ENCODE measurements around the gene MMD.
"Not testable (repeated sequence)": the region's sequence is repeated elsewhere in the genome, so short reads cannot be mapped to it uniquely, and the experiment has no call there.

MMD gene, protein sequence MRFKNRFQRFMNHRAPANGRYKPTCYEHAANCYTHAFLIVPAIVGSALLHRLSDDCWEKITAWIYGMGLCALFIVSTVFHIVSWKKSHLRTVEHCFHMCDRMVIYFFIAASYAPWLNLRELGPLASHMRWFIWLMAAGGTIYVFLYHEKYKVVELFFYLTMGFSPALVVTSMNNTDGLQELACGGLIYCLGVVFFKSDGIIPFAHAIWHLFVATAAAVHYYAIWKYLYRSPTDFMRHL

DNA sequence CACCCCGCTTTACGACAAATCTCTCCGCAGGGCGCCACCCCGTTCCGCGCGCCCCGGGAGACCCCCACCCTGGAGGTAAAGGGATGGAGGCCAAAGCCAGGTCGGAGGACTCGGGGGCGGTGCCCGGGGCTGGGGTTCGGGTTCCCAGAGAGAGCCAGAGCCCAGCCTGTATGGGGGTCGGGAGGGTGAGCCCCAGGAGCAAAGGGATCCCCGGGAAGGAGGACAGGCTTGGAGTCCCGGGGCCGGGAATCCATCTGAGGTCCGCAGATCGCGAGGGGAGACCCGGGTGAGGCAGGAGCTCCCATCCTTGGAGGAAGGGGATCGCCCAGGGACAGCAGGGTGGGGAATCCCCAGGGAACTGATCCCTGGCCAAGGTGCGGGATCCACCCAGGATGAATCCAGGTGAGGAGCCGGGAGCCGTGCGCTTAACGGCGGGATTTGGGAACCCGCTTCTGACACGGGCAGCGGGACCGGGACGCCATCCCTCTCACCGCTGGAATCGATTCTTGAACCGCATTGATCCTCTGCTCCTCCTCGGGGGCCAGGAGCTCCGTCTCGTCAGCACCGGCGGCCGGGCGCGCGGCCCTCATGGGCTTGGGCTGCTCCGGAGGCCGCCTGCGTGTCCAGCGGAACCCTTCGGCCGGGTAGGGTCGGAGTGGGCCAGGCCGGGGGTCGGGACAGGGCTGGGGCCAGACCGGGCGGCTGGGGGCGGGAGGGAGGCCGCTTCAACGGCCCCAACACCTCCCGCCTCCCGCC lies at the start of gene MMD:
Gene MMD (minus strand): TSS at position 657 of the 756 bp plus-strand sequence. CDS start 140 bp downstream, at position 517.
- DNase-seq: no peak

DNA sequence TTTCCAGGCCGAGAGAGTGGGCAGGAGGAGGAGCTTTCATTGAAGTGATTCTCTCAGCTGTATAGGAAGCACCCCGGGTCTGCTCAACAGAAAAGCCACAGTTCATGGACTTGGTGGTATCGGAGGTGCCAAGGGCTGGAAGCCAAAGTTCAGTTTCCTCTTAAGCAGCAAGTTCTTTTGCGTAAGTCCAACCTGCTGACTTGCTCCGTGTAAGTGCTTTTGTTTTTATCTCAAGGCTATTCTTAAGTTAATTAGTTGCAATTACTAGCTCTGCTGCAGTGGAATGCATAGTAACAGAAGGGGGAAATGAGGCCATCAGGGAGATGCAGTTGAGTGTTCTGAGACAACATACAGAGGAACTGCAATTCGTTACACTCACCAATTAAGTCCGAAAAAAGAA lies 45.0 kb upstream of the MMD start:
- DNase-seq: no peak

DNA sequence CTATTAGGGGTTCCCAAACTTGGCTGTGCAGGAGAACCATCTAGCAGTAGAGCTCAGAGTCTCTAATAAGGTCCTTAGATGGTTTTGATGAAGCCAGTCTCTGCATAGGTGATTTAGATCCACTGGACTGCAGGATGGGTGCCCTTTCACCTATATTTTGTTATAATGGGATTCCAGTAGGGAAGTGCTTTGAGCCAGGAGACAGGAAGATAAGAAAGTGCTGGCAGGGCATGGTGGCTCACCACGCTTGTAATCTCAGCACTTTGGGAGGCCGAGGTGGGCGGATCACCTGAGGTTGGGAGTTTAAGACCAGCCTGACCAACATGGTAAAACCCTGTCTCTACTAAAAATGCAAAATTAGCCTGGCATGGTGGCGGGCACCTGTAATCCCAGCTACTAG lies 44.1 kb upstream of the MMD start:
- DNase-seq: not testable (repeated sequence)

DNA sequence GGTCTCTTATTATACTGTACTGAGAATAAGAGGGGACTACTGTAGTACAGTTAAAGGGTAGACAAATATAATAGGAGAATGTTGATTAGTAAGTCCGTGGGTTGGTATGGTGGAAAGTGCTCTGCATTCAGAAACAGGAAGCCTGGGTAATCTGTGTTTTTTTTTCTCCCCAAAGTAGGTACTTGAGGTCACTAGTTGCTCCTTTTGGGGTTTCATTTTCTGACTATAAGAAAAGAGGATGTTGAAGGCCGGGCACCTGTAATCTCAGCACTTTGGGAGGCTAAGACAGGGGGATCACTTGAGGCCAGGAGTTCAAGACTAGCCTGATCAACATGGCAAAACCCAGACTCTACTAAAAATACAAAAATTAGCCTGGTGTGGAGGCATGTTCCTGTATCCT lies 42.0 kb upstream of the MMD start:
- DNase-seq: no peak

DNA sequence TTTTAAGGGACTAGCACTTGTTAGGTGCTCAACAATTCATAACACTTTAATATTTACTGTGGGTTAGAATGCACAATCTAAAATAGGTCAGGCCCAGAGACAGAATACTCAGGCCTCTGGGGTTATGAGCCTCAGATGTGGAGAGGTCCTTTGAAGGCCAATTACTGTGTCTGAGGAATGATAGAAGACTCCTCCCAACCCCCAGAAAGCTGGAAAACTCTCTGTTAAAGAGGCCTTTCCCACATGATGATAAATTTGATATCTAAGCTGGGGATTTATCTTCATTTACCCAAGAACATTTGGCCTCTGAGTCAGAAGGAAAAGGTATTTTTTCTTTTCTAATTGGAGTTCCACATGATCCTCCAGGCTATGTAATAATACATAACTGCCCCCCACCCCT lies 41.1 kb upstream of the MMD start:
- no peak for DNase-seq

DNA sequence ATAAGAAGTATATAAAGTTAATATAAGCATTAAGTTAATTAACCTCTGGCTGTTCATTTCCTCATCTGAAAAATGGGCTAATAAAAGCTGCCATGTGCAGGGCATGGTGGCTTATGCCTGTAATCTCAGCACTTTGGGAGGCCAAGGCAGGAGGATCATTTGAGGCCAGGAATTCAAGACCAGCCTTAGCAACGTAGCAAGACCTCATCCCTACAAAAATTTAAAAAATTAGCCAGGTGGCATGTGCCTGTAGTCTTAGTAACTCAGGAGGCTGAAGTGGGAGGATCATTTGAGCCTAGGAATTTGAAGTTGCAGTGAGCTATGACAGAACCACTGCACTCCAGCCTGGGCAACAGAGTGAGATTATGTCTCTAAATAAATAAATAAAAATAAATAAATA lies 40.6 kb upstream of the MMD start:
- no peak for DNase-seq

DNA sequence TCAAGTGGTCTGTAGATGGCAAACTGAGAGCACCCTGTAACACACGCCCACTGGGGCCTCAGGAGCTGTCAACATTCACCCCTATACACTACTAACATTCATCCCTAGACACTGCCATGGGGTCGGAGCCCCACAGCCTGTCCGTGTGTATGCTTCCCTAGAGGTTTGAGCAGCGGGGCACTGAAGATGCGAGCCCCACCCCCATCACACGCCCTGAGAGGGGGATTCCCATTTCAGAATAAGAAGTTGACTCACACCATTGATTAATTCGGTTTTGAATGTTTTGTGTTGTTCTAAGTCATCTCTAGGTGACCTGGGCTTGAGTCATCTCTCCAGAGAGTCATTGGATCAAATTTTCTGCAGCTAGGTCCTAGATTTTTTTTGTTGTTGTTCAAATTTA lies 37.3 kb upstream of the MMD start:
- no peak for DNase-seq

DNA sequence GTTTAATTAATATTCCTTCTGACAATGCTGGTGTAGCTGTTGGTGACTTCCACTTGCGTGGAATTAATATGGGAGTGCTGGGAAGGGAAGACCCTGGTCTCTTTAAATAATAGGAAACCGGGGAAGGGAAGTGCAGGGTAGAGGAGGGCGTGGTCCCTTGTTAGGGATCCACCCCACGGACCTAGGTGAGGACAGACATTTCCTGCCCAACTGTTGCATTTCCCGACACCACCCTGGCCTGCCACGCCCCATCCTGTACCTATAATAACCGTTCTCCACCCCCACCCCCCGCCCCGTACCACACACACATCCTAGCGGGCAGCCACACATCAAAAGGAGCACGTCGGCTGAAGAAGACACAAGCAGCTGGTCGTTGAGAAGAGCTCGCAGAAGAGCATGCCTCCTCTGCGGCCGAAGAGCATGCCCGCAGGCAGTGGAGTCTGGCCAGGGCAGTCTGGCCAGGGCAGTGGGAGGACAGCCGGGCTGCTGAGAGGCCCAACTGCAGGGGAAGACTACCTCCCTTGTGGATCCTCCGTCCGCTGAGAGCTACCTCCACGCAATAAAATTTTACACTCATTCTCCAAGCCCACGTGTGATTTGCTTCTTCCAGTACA lies 36.8 kb upstream of the MMD start:
- no peak for DNase-seq

DNA sequence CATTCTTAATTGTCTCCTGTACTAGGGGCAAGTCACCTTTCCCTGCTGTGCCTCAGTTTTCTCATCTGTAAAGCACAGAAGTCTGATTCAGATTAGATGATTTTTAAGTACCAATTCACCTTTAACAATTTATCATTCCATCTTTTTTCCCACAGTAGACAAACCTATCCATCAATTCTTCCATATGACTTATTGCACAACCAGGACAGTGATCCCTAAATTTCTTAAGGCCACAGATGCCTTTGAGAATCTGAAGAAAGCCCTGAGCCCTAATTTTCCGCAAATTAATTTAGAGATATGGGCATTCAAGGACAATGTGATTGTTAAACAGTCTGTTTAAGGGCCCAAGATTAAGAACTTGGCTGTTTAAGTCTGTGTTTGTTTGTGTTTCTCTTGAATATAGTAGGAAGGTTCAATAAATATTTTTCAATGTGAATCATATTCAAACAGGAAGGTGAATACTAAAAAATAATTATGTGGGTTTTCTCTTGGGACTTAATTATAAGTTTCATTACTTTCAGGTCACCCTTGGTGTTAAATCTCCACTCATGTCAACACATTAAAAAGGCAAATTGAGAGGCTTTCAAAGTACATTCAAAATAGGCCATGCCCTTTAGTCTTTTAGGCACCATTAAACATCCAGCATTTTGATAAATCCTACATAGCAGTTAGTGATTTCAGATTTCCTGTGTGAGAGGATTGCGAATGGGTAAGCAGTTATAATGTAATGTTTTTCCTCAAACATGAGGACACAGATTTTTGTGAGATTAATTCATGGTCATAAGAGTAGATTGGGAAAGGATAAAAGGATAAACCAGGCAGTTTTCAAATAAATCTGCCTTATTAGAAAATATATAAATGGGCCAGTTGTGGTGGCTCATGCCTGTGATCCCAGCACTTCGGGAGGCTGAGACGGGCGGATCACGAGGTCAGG lies 34.9 kb upstream of the MMD start:
- no peak for DNase-seq

DNA sequence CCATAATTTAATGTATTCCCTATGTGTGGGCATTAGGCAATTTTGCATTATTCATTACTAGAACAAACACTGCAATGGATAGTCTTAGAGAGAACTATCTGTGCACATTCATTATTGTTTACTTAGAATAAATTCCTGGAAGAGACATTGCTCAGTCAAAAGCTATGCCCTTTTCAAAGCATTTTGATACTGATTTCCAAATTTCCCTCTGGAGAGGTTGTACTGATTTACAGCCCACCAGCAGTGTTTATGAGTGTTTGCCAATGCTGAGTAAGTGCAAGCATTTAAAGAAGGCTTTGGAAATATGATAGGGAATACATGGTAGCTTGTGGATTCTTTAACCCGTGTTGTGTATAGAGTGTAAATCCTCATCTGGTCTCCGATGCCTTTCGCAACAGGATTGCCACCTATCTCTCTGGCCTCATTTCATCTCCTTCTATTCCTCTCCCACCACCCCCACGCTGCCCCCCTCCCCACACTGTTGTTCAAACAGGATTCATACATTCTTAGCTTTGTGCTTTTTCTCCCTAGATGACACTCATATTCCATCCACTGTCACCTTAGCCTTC lies 33.4 kb upstream of the MMD start:
- no peak for DNase-seq

DNA sequence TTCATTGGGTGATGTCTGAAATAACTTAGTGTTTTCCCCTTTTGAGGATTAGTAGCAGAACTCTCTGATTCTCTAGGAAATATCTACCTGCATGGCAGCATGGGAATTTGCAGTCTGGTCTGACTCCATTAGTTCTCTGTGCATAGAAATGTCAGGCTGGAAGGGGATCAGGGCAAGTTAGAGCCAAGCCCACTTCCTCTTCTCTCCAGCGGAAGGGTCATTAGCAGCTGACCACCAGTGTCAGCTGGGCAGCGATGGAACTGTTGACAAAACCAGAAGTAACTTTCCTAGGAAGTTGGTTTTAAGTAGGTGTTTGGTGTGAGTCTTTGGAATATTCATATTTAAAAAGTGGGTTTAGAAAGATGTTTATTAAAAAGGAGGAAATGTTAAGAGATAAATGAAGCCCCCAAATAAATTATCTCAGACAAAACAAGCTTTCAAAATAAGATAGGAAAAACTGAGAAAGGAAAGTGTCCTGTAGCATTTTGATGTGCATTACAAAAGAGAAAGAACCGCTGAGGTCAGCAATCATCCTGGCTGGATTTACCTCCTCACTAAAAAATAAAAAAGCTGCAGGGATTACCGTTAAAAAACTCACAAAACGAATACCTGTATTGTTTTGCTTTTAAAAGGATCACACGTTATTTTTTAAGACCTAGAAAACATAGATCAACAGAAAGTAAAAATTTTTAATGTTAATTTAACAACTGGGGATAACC lies 32.4 kb upstream of the MMD start:
- no peak for DNase-seq

DNA sequence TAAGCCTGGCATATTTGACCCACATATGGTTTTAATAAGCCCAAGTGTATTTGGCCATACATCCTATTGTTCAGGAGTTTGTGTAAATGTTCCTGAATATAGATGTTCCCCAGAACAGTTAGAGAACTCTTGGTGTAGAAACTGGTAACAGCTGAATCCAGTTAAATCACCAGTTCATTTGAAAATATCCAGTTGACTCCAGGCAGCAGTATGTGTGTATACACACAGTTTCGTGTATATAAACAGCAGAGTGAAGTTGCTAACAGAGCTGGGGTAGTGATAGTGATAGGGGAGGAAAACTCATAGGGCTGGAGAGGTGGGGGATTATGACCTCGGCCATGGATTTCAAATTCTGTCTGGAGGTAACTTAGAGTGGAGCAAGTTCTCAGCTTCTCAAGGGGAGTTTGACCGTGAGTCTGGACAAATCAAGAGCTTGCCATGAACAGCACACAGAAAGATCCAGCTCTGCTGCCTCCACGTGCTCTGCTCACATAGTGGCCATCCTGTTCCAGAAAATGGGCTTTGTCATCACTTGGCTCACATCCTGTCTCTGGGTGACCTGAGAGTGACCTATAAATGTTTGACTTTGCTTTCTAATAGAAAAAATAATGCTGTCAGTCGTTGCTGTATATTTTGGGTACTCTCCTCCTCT lies 30.6 kb upstream of the MMD start:
- DNase-seq: peak; percentile 64

DNA sequence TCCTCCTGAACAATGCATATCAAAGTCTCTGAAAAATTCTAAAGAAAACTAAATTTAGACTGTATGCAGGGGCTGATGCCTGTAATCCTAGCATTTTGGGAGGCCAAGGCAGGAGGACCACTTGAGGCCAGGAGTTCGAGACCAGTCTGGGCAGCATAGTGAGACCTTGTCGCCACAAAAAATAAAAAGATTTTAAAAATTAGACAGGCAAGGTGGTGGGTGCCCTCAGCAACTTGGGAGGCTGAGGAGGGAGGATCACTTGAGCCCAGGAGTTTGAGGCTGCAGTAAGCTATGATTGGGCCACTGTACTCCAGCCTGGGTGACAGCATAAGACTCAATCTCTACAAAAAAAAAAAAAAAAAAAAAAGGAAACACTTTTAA lies 30.1 kb upstream of the MMD start:
- DNase-seq: no peak

DNA sequence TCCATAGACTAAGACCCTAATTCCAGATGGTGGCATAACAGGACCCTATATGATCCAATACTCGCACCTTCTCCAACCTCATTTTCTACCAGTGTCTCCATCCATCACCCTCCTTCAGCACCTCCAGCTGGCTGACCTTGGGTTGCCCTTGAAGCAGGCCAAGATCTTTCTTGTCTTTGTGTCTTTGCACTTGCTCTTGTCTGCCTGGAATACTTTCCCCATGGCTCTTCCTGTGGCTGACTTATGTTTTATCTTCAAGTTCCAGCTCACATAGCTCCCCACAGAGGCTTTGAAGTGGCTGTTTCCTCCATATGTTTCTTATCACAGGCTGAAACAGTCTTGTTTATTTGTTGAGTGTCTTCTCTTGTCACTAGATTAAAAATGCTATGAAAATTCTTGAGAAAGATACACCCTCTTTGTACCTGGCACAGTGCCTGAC lies 29.6 kb upstream of the MMD start:
- peak; percentile 99 for DNase-seq

DNA sequence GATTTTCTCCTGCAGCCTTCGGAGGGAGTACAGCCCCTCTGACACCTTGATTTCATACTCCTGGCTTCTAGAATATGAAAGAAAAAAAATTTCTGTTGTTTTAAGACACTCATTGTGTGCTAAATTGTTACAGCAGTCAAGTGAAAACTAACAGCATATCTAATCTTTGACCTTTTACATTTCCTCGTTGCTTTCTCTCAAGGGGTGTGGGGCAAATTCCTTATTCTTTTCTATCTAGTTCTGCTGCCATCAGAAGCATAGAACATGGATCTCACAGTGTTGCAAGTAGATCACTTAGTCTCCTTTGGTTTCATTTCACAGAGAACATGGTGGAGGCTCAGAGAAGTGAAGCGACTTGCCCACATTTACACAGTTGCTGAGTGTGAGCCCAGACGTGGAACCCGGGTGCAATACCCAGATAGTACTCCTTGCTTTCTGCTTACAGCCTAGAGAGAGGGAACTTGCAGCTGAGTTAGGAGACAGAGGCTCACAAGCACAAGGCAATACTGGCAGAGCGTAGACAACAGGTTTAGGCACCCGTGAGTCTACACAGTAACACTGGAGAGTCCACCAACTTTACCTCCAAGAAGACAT lies 28.7 kb upstream of the MMD start:
- peak; percentile 65 for DNase-seq

DNA sequence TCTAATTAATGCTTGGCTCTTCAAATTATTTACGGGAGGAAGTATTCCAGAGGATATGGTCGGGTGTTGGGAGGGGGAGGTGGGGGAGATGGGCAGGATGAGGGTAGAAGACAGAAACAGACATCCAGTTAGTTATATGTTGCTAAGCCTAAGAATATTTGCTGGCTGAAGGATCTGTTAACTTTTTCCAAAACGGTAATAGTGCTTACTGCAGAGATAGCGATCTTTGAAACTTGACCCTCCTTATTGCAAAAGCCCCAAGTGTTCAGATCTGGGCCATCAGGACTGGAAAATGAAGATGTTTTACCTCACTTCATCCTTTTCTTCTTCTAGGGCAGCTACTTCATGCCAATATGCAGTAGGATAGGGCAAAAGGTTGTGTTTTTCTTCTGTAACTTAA lies 27.0 kb upstream of the MMD start:
- peak; percentile 33 for DNase-seq

DNA sequence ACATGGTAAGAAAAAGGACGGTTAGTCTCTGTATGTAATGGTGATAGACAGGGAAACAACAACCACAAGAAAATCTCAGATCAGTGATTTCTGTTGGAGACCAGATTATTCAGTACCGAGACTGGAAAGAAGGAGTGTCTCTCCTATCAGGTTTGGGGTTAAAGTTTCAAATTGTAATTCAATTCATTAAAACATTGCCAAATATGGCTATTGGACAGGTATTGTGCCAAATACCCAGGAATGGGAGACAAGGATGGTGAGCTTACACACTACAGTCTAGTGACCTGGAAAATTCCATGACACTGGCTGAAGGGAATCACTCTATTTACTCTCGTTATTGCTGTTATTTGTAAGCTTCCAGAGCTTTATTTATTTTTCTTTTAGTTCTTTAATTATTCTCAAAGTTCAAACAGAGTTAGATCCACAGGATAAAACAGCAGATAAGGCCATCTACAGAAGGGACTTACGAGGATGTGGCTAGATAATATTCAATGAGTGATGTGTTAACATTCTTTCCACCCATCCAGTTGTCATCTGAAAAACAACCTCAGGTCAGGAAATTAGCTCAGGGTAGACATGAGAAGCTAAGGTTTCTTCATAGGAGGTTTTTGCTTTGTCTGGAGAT lies 25.1 kb upstream of the MMD start:
- DNase-seq: no peak

DNA sequence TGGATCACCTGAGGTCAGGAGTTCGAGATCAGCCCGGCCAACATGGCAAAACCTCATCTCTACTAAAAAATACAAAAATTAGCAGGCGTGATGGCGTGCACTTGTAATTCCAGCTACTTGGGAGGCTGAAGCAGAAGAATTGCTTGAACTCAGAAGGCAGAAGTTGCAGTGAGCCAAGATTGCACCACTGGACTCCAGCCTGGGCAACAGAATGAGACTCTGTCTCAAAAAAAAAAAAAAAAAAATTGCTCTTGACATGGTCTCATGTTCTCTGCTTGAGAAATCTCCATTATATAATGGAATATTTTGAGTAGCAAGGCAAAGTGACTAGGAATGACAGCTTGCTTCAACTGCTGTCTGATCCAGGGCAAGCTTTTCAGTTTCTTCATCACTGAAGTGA lies 24.4 kb upstream of the MMD start:
- DNase-seq: not testable (repeated sequence)

DNA sequence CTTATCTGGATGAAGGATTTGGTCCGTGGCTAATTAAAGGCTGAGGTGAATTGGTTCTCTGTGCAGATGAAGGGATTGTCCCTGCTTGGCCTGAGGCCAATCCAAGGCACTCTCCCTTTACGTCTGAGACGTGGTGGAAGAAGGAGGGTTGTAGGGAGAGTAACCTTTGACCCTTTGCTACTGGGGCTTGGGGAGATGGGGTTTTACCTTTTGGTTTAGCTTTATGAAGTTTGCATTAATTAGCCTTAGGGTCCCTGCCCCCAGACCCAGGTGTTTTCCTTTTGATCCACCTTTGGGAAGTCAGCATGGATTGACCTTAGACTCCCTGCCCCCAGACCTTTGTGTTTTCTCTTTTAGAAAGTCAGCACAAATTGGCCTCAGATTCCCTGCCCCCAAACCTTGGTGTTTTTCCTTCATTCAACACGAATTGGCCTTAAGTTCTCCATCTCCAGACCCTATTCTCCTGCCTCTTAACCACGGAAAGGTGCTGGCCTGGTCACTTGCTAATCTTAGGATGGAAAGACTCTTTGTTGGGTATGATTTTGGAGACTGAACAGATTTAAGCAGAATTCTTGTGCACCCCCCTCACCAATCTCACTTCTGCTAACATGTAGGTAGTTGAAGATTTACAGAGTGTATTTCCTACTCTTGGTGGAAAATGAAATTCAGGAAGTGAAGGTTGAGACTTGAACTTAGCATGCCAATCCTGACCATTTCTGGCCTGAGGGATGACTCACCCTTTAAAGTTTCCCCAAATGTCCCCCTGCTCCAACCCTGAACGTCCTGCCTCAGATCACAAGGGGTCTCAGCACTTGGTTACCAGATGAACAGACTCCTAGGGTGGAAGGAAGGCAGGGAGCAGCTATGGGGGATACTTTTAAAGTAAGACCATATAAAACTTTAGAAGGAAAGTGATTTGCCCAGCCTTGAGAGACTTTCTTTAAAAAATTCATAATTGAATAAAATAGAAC lies 23.1 kb upstream of the MMD start:
- DNase-seq: no peak
